ENCODE results near the gene TNRC18.
"Not testable (repeated sequence)": the region's sequence is repeated elsewhere in the genome, so short reads cannot be mapped to it uniquely, and the experiment has no call there.

The TNRC18 gene

GRCh38 chr7:5265320-5266190 lies 158.1 kb downstream of the TNRC18 start:
- FAIRE-seq: no peak

GRCh38 chr7:5263066-5263465 lies 160.6 kb downstream of the TNRC18 start:
- FAIRE-seq: not testable (repeated sequence)

GRCh38 chr7:5260530-5261068 lies 163.0 kb downstream of the TNRC18 start:
- FAIRE-seq: not testable (repeated sequence)
